Nephron (organoid): ENCODE measurements around the gene ASF1A.

Experiments used
- H3K27ac Mint-ChIP-seq, 3 experiments: 2 replicates each; pipeline ENCODE4 v1.8.0; 2020; ENCODE audit warnings: mixed read lengths in 3 of 3, mild to moderate bottlenecking in 2 of 3, moderate library complexity in 1 of 3
- H3K27me3 Mint-ChIP-seq: 2 replicates; pipeline ENCODE4 v1.8.0; 2021; ENCODE audit warnings: low read depth, mild to moderate bottlenecking, moderate library complexity, mixed read lengths
- H3K36me3 Mint-ChIP-seq: 2 replicates; pipeline ENCODE4 v1.8.0; 2020; ENCODE audit warnings: low read depth, mixed read lengths
- H3K4me1 Mint-ChIP-seq: 2 replicates; pipeline ENCODE4 v1.8.0; 2020; ENCODE audit warnings: mixed read lengths
- H3K4me3 Mint-ChIP-seq, 3 experiments: 2 replicates each; pipeline ENCODE4 v1.8.0; 2020; ENCODE audit warnings: mild to moderate bottlenecking in 3 of 3, mixed read lengths in 3 of 3, moderate library complexity in 2 of 3
- H3K9me3 Mint-ChIP-seq: 2 replicates; pipeline ENCODE4 v1.8.0; 2020; ENCODE audit warnings: mixed read lengths
- CTCF ChIP-seq, 3 experiments: fragments of 200-600 bp; sonication (generic); IDR thresholded peaks; one replicate each; pipeline ENCODE4 v1.5.0; 2021; ENCODE audit warnings: antibody characterized with exemption in 3 of 3; ENCODE audit not compliant: unreplicated experiment in 3 of 3

Gene ASF1A

DNA sequence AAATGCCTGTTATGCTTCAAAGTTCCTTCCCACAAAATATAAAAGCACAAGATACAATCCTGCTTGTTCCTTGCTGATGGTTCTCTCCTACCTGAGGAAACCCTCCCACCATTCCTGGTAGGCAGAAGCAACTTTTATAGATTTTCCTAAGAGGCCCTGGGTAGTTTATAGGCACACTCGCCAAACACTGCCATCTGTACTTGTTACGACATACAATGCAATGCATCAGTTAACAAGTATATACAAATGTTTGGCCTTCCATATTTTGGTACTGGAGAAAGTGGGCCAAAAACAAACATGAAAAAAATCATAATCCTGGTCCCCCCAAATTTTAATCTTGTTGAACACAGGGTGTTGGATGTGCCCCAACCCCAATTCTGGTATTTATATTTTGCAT is 24.4 kb downstream of the ASF1A start:
- H3K4me1 Mint-ChIP-seq = no peaks in the 10 kb centered on the region
- H3K36me3 Mint-ChIP-seq = peaks cover 59% of the 10 kb centered on the region
- no peak overlapping the region for H3K27ac Mint-ChIP-seq
- H3K27me3 Mint-ChIP-seq = no peaks in the 10 kb centered on the region
- H3K4me3 Mint-ChIP-seq = no peak overlapping the region
- no peaks in the 10 kb centered on the region for H3K9me3 Mint-ChIP-seq
- TF ChIP-seq CTCF (IDR thresholded peaks at IDR 0.05; ENCODE audit: unreplicated experiment in 3 of 3) = no peak

GRCh38 chr6:118921084-118921483 is 27.1 kb downstream of the ASF1A start:
- Mint-ChIP-seq H3K27me3 (no peaks in the 10 kb centered on the region), H3K27ac (no peak overlapping the region), H3K4me1 (no peaks in the 10 kb centered on the region), H3K9me3 (no peaks in the 10 kb centered on the region), H3K4me3 (no peak overlapping the region), H3K36me3 (peaks cover 54% of the 10 kb centered on the region)
- TF ChIP-seq CTCF (IDR thresholded peaks at IDR 0.05; ENCODE audit: unreplicated experiment in 3 of 3) = no peak

DNA sequence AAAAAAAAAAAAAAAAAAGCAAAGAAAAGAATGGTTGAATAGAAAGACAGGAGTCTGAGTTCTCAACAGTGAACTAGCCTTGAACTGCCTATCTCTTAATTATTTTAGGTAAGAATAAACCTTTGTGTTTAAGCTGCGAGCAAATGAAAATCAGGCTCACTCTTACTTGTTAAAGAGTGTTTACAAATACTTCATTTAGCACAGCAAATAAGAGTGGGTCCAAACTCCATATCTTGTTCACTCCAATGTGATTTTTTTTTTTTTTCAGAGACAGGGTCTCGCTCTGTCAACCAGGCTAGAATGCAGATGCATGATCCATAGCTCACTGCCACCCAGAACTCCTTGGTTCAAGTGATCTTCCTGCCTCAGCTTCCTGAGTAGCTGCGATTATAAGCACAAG is 29.1 kb downstream of the ASF1A start:
- Mint-ChIP-seq H3K36me3 (peaks cover 57% of the 10 kb centered on the region), H3K4me3 (no peak overlapping the region), H3K4me1 (no peaks in the 10 kb centered on the region), H3K27me3 (no peaks in the 10 kb centered on the region), H3K9me3 (no peaks in the 10 kb centered on the region), H3K27ac (no peak overlapping the region)
- no peak for TF ChIP-seq CTCF (IDR thresholded peaks at IDR 0.05; ENCODE audit: unreplicated experiment in 3 of 3)

GRCh38 chr6:118930680-118931079 is 36.7 kb downstream of the ASF1A start:
- Mint-ChIP-seq H3K9me3 (no peaks in the 10 kb centered on the region), H3K36me3 (peaks cover 28% of the 10 kb centered on the region), H3K4me1 (peaks cover 22% of the 10 kb centered on the region), H3K27me3 (no peaks in the 10 kb centered on the region), H3K27ac (no peak overlapping the region), H3K4me3 (no peak overlapping the region)
- no peak for TF ChIP-seq CTCF (IDR thresholded peaks at IDR 0.05; ENCODE audit: unreplicated experiment in 3 of 3)

DNA sequence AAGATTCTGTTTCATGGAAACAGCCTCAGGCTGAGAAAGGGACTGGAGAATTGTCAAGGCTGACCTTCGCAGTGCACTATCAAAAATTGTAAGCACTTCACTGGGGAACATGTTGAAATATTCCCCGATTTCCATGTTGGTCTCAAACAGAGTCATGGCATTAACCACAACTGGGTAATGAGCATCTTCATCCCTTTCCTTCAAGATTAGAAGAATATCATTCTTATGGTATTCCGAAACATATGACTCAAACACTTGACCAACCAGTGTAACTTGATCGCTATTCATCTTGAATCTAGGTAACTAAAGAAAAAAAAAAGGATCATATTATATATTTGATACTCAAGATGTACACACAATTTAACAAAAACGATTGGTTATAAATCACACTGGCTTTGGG is 37.5 kb downstream of the ASF1A start:
- H3K4me1 Mint-ChIP-seq = peaks cover 26% of the 10 kb centered on the region
- no peaks in the 10 kb centered on the region for H3K9me3 Mint-ChIP-seq
- H3K4me3 Mint-ChIP-seq = no peak overlapping the region
- no peak overlapping the region for H3K27ac Mint-ChIP-seq
- no peak for TF ChIP-seq CTCF (IDR thresholded peaks at IDR 0.05; ENCODE audit: unreplicated experiment in 3 of 3)
- peaks cover 2% of the 10 kb centered on the region for H3K27me3 Mint-ChIP-seq
- peaks cover 23% of the 10 kb centered on the region for H3K36me3 Mint-ChIP-seq

DNA sequence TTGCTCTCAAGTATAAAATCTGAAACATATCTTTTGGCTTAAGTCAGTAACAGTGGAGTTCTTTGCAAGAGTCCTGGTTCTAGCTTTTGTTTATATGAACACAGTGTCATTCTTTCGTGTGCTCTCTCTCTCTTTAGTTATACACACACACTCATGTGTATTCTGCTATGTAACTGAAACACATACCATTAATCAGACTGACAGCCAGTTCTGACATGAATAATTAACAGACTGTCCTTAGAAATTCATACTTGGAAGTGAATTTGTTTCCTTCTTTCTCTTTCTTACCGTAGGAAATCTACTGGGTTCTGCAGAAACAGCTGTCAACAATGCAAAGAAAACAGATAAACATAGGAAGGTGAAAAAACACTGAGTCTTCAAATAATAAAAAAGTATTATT is 38.5 kb downstream of the ASF1A start:
- Mint-ChIP-seq H3K4me1 (peaks cover 31% of the 10 kb centered on the region), H3K9me3 (no peaks in the 10 kb centered on the region), H3K36me3 (peaks cover 18% of the 10 kb centered on the region), H3K4me3 (peak overlapping the region; percentile 83 to 92 (median 89)), H3K27ac (peak overlapping the region in 1 of 3 experiments; percentile 47), H3K27me3 (peaks cover 3% of the 10 kb centered on the region)
- TF ChIP-seq CTCF (IDR thresholded peaks at IDR 0.05; ENCODE audit: unreplicated experiment in 3 of 3) = no peak
